HepG2 (cell line): ENCODE data around the gene NYNRIN. TPM values are rescaled to one million over a fixed set of nuclear protein-coding genes. Genes with fewer than 3 reads are reported as not detected.

Source experiments
- GATAD1 ChIP-seq: IDR thresholded peaks from 2 replicates; pipeline ENCODE4 v1.6.1; 2016; ENCODE audit warnings: missing genetic modification reagents, missing compliant biosample characterization
- HOMEZ ChIP-seq: IDR thresholded peaks from 2 replicates; pipeline ENCODE4 v1.6.1; 2016; ENCODE audit warnings: low read depth
- MEIS2 ChIP-seq: sonication (generic); formaldehyde crosslinking; IDR thresholded peaks from 2 replicates; pipeline ENCODE4 v1.9.0; 2021; ENCODE audit warnings: mild to moderate bottlenecking, missing genetic modification reagents
- NONO ChIP-seq, 2 experiments: fragments of 450-650 bp in 1 of 2; sonication (generic) in 1 of 2; formaldehyde crosslinking in 1 of 2; IDR thresholded peaks in 1 of 2; conservative IDR thresholded peaks in 1 of 2; 2 replicates each; pipeline versions ENCODE4 v1.6.1 to v1.8.0; 2017 to 2022; ENCODE audit warnings: mild to moderate bottlenecking in 1 of 2, missing genetic modification reagents in 1 of 2, moderate library complexity in 1 of 2
- NR1H2 ChIP-seq: sonication (generic); formaldehyde crosslinking; IDR thresholded peaks from 2 replicates; pipeline ENCODE4 v1.8.1; 2022; ENCODE audit warnings: low read depth, missing genetic modification reagents, borderline replicate concordance
- PTBP1 ChIP-seq: fragments of 200-400 bp; formaldehyde crosslinking; IDR thresholded peaks from 2 replicates; pipeline ENCODE4 v1.6.1; 2018; ENCODE audit warnings: low read length, low read depth; ENCODE audit not compliant: poor library complexity, severe bottlenecking
- SRSF1 ChIP-seq: fragments of 200-400 bp; formaldehyde crosslinking; optimal IDR thresholded peaks from 2 replicates; pipeline ENCODE3; 2017; ENCODE audit warnings: mild to moderate bottlenecking, low read depth, low read length, moderate library complexity
- SRSF9 ChIP-seq: fragments of 200-400 bp; formaldehyde crosslinking; IDR thresholded peaks from 2 replicates; pipeline ENCODE4 v1.6.1; 2018; ENCODE audit warnings: borderline replicate concordance, mild to moderate bottlenecking, low read depth, low read length; ENCODE audit not compliant: insufficient read depth, poor library complexity, severe bottlenecking
- XRCC5 ChIP-seq: fragments of 200-400 bp; formaldehyde crosslinking; optimal IDR thresholded peaks from 2 replicates; pipeline ENCODE3; 2017; ENCODE audit warnings: mild to moderate bottlenecking, low read length
- ZMAT3 ChIP-seq: sonication (generic); formaldehyde crosslinking; conservative IDR thresholded peaks from 2 replicates; pipeline ENCODE4 v1.7.0; 2021; ENCODE audit warnings: missing genetic modification reagents
- ZNF101 ChIP-seq: sonication (generic); formaldehyde crosslinking; IDR thresholded peaks from 2 replicates; pipeline ENCODE4 v1.4.0; 2020; ENCODE audit warnings: mild to moderate bottlenecking, low read depth, missing genetic modification reagents, borderline replicate concordance
- ZNF331 ChIP-seq: sonication (generic); formaldehyde crosslinking; IDR thresholded peaks from 2 replicates; pipeline ENCODE4 v1.4.0; 2020; ENCODE audit warnings: missing genetic modification reagents
- ZNF430 ChIP-seq: sonication (generic); formaldehyde crosslinking; IDR thresholded peaks from 2 replicates; pipeline ENCODE4 v1.9.0; 2021; ENCODE audit warnings: mild to moderate bottlenecking, missing genetic modification reagents
- ZNF609 ChIP-seq: sonication (generic); formaldehyde crosslinking; IDR thresholded peaks from 2 replicates; pipeline ENCODE4 v1.4.0; 2020; ENCODE audit warnings: mild to moderate bottlenecking, missing genetic modification reagents, borderline replicate concordance
- ZNF639 ChIP-seq: conservative IDR thresholded peaks from 2 replicates; pipeline ENCODE4 v1.6.1; 2018; ENCODE audit warnings: missing genetic modification reagents
- polyA plus RNA-seq, 8 experiments: library from polyadenylated mRNA; depleted of rRNA in 3 of 8; stranded (reverse) in 7 of 8; unstranded in 1 of 8; fragments of >200 nt; fragmentation: Illumina TruSeq in 4 of 8; extraction: Trizol in 4 of 8; gene quantifications; 2 replicates each; pipeline versions ENCODE4 v1.2.1 to v1.2.3, GENCODE V29; 2011 to 2016; ENCODE audit warnings: low read depth in 4 of 8, missing spikeins in 1 of 8, mixed read lengths in 1 of 8; ENCODE audit not compliant: insufficient read depth in 1 of 8
- total RNA-seq, 5 experiments: library from RNA; depleted of rRNA; stranded (reverse); fragments of >200 nt; fragmentation: Illumina TruSeq; extraction: Trizol; gene quantifications; 2 replicates each; pipeline ENCODE4 v1.2.3, GENCODE V29; 2016; ENCODE audit warnings: low read depth in 1 of 5
- TF ChIP-seq, protein P1 (sequence below): sonication (generic); formaldehyde crosslinking; IDR thresholded peaks from 2 replicates; pipeline ENCODE4 v1.8.0; 2022; ENCODE audit warnings: missing genetic modification reagents, mild to moderate bottlenecking, moderate library complexity, borderline replicate concordance
- TF ChIP-seq, protein P2 (sequence below): sonication (generic); formaldehyde crosslinking; IDR thresholded peaks from 2 replicates; pipeline ENCODE4 v1.5.0; 2020; ENCODE audit warnings: missing genetic modification reagents

NYNRIN gene
- total and polyA plus RNA-seq, 2 of the 13 experiments (the other 11 are each of a cell fraction or from before 2014, with no cell fraction given): 0.63 to 1.1 TPM

DNA sequence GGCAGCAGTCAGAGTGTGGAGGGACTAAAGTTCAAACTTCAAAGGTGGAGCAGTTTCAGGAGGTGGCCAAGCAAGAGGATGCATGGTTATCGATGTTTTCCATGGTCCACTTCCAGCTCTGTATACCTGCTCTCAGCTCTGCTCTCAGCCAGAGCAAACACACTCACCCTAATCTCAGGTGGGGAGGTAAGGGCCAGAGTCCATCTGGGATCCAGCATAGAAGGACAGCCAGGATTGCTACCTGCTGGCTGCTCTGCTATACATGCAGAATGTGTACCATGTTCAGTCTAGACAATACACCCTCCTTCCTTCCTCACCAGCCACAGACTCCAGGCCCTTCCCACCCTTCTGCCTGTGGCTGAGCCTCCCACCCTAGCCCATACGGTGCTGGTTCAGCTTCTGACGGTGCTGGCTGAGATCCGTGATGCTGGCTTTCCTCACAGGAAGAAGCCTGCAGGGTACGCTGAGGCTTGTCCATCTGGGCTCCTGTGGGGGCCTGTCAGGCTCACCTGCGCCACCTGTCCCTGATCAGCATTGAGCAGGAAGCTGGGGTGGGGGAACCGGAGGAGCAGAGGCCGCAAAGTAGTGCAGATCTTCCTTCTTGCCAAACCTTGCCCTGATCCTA is 28.2 kb downstream of the NYNRIN start (continued):
- TF ChIP-seq ZNF609 (peak; percentile 83; the same call in 1 of the 2 replicates), HOMEZ (peak; percentile 69), ZNF430 (CRISPR knock-in tag) (peak; percentile 61; the same call in 1 of the 2 replicates), NR1H2 (CRISPR knock-in tag) (no peak), ZNF101 (CRISPR knock-in tag) (0 out of 2 replicates have a peak, but pooled peaks have one; percentile 67), MEIS2 (CRISPR knock-in tag) (0 out of 2 replicates have a peak, but pooled peaks have one; percentile 51), ZMAT3 (peak; percentile 60; the same call in 1 of the 2 replicates), ZNF331 (CRISPR knock-in tag) (peak; percentile 71), GATAD1 (peak; percentile 58), XRCC5 (peak; percentile 85), SRSF1 (peak; percentile 74), SRSF9 (no peak), ZNF639 (CRISPR knock-in tag) (no peak; the same call in 1 of the 2 replicates), PTBP1 (no peak), NONO (IDR thresholded peaks at IDR 0.05) (no peak), NONO (CRISPR knock-in tag; conservative IDR thresholded peaks at IDR 0.05) (peak; percentile 82)
- TF ChIP-seq, protein P1, sequence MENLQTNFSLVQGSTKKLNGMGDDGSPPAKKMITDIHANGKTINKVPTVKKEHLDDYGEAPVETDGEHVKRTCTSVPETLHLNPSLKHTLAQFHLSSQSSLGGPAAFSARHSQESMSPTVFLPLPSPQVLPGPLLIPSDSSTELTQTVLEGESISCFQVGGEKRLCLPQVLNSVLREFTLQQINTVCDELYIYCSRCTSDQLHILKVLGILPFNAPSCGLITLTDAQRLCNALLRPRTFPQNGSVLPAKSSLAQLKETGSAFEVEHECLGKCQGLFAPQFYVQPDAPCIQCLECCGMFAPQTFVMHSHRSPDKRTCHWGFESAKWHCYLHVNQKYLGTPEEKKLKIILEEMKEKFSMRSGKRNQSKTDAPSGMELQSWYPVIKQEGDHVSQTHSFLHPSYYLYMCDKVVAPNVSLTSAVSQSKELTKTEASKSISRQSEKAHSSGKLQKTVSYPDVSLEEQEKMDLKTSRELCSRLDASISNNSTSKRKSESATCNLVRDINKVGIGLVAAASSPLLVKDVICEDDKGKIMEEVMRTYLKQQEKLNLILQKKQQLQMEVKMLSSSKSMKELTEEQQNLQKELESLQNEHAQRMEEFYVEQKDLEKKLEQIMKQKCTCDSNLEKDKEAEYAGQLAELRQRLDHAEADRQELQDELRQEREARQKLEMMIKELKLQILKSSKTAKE: peak; percentile 13; the same call in 1 of the 2 replicates
- TF ChIP-seq, protein P2, sequence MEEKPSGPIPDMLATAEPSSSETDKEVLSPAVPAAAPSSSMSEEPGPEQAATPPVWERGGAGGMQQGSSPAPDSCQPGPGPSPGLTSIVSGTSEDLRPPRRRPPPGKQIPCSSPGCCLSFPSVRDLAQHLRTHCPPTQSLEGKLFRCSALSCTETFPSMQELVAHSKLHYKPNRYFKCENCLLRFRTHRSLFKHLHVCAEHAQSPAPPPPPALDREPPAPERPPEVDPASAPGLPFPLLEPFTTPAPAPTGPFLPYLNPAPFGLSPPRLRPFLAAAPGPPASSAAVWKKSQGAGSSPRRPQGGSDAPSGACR (CRISPR knock-in tag): peak; percentile 19; the same call in 1 of the 2 replicates
